HepG2 (cell line): Measurements from ENCODE around the gene ZSWIM8. TPM values are rescaled to one million over a fixed set of nuclear protein-coding genes. Genes with fewer than 3 reads are reported as not detected.

Experiments used
- ELF1 ChIP-seq: sonication (generic); formaldehyde crosslinking; IDR thresholded peaks from 2 replicates; pipeline ENCODE4 v1.4.0; 2020; ENCODE audit warnings: missing genetic modification reagents
- FOSL2 ChIP-seq: sonication (generic); formaldehyde crosslinking; IDR thresholded peaks from 2 replicates; pipeline ENCODE4 v1.4.0; 2020; ENCODE audit warnings: missing genetic modification reagents
- FOXA3 ChIP-seq: IDR thresholded peaks from 2 replicates; pipeline ENCODE4 v1.6.1; 2016; ENCODE audit warnings: missing genetic modification reagents, missing compliant biosample characterization
- GLI4 ChIP-seq: sonication (generic); formaldehyde crosslinking; IDR thresholded peaks from 2 replicates; pipeline ENCODE4 v1.5.1; 2020; ENCODE audit warnings: missing genetic modification reagents, mild to moderate bottlenecking, moderate library complexity, borderline replicate concordance
- KAT2B ChIP-seq: fragments of 150-350 bp; IDR thresholded peaks from 2 replicates; pipeline ENCODE4 v1.6.1; 2014; ENCODE audit warnings: low read depth, low read length, borderline replicate concordance
- MZF1 ChIP-seq: sonication (generic); formaldehyde crosslinking; IDR thresholded peaks from 2 replicates; pipeline ENCODE4 v1.8.1; 2023; ENCODE audit warnings: mild to moderate bottlenecking, missing genetic modification reagents, borderline replicate concordance
- NFATC3 ChIP-seq: sonication (generic); formaldehyde crosslinking; IDR thresholded peaks from 2 replicates; pipeline ENCODE4 v1.5.1; 2020; ENCODE audit warnings: mild to moderate bottlenecking, missing genetic modification reagents
- PHF21A ChIP-seq: sonication (generic); formaldehyde crosslinking; IDR thresholded peaks from 2 replicates; pipeline ENCODE4 v1.5.0; 2020; ENCODE audit warnings: mild to moderate bottlenecking, missing genetic modification reagents
- PITX1 ChIP-seq: sonication (generic); formaldehyde crosslinking; IDR thresholded peaks from 2 replicates; pipeline ENCODE4 v1.5.1; 2020; ENCODE audit warnings: mild to moderate bottlenecking, missing genetic modification reagents
- SALL2 ChIP-seq: sonication (generic); formaldehyde crosslinking; IDR thresholded peaks from 2 replicates; pipeline ENCODE4 v1.8.1; 2023; ENCODE audit warnings: mild to moderate bottlenecking, missing genetic modification reagents, inconsistent platforms
- SNAPC2 ChIP-seq: sonication (generic); formaldehyde crosslinking; IDR thresholded peaks from 2 replicates; pipeline ENCODE4 v1.8.1; 2022; ENCODE audit warnings: mild to moderate bottlenecking, missing genetic modification reagents
- ZBTB7A ChIP-seq: sonication (generic); formaldehyde crosslinking; IDR thresholded peaks from 2 replicates; pipeline ENCODE4 v1.8.0; 2022; ENCODE audit warnings: mild to moderate bottlenecking, missing genetic modification reagents
- ZFP41 ChIP-seq: sonication (generic); formaldehyde crosslinking; IDR thresholded peaks from 2 replicates; pipeline ENCODE4 v1.4.0; 2020; ENCODE audit warnings: mild to moderate bottlenecking, missing genetic modification reagents, borderline replicate concordance
- ZKSCAN8 ChIP-seq: IDR thresholded peaks from 2 replicates; pipeline ENCODE4 v1.6.1; 2016; ENCODE audit warnings: borderline replicate concordance, missing genetic modification reagents, missing compliant biosample characterization
- ZNF143 ChIP-seq: sonication (generic); formaldehyde crosslinking; IDR thresholded peaks from 2 replicates; pipeline ENCODE4 v1.4.0; 2020; ENCODE audit warnings: missing genetic modification reagents
- ZNF329 ChIP-seq: sonication (generic); formaldehyde crosslinking; IDR thresholded peaks from 2 replicates; pipeline ENCODE4 v1.9.0; 2021; ENCODE audit warnings: low read depth, mild to moderate bottlenecking, missing genetic modification reagents
- ZNF576 ChIP-seq: sonication (generic); formaldehyde crosslinking; IDR thresholded peaks from 2 replicates; pipeline ENCODE4 v1.4.0; 2020; ENCODE audit warnings: mild to moderate bottlenecking, missing genetic modification reagents
- ZSCAN22 ChIP-seq: sonication (generic); formaldehyde crosslinking; IDR thresholded peaks from 2 replicates; pipeline ENCODE4 v1.4.0; 2020; ENCODE audit warnings: mild to moderate bottlenecking, missing genetic modification reagents
- ZSCAN25 ChIP-seq: sonication (generic); formaldehyde crosslinking; IDR thresholded peaks from 2 replicates; pipeline ENCODE4 v1.8.0; 2022; ENCODE audit warnings: mild to moderate bottlenecking, missing genetic modification reagents
- polyA plus RNA-seq, 8 experiments: library from polyadenylated mRNA; depleted of rRNA in 3 of 8; stranded (reverse) in 7 of 8; unstranded in 1 of 8; fragments of >200 nt; fragmentation: Illumina TruSeq in 4 of 8; extraction: Trizol in 4 of 8; gene quantifications; 2 replicates each; pipeline versions ENCODE4 v1.2.1 to v1.2.3, GENCODE V29; 2011 to 2016; ENCODE audit warnings: low read depth in 4 of 8, missing spikeins in 1 of 8, mixed read lengths in 1 of 8; ENCODE audit not compliant: insufficient read depth in 1 of 8
- total RNA-seq, 5 experiments: library from RNA; depleted of rRNA; stranded (reverse); fragments of >200 nt; fragmentation: Illumina TruSeq; extraction: Trizol; gene quantifications; 2 replicates each; pipeline ENCODE4 v1.2.3, GENCODE V29; 2016; ENCODE audit warnings: low read depth in 1 of 5
- TF ChIP-seq, protein P1 (sequence below): sonication (generic); formaldehyde crosslinking; IDR thresholded peaks from 2 replicates; pipeline ENCODE4 v1.9.0; 2021; ENCODE audit warnings: missing genetic modification reagents, borderline replicate concordance
- TF ChIP-seq, protein P2 (sequence below): IDR thresholded peaks from 2 replicates; pipeline ENCODE4 v1.6.1; 2012; ENCODE audit warnings: inconsistent platforms
- TF ChIP-seq, protein P3 (sequence below): sonication (generic); formaldehyde crosslinking; IDR thresholded peaks from 2 replicates; pipeline ENCODE4 v1.4.0; 2020; ENCODE audit warnings: mild to moderate bottlenecking, missing genetic modification reagents
- TF ChIP-seq, protein P4 (sequence below): sonication (generic); formaldehyde crosslinking; IDR thresholded peaks from 2 replicates; pipeline ENCODE4 v1.8.1; 2023; ENCODE audit warnings: missing genetic modification reagents, inconsistent platforms, borderline replicate concordance

The ZSWIM8 gene
- total and polyA plus RNA-seq, 2 of the 13 experiments (the other 11 are each of a cell fraction or from before 2014, with no cell fraction given), result 39.9 to 98.2 TPM

DNA sequence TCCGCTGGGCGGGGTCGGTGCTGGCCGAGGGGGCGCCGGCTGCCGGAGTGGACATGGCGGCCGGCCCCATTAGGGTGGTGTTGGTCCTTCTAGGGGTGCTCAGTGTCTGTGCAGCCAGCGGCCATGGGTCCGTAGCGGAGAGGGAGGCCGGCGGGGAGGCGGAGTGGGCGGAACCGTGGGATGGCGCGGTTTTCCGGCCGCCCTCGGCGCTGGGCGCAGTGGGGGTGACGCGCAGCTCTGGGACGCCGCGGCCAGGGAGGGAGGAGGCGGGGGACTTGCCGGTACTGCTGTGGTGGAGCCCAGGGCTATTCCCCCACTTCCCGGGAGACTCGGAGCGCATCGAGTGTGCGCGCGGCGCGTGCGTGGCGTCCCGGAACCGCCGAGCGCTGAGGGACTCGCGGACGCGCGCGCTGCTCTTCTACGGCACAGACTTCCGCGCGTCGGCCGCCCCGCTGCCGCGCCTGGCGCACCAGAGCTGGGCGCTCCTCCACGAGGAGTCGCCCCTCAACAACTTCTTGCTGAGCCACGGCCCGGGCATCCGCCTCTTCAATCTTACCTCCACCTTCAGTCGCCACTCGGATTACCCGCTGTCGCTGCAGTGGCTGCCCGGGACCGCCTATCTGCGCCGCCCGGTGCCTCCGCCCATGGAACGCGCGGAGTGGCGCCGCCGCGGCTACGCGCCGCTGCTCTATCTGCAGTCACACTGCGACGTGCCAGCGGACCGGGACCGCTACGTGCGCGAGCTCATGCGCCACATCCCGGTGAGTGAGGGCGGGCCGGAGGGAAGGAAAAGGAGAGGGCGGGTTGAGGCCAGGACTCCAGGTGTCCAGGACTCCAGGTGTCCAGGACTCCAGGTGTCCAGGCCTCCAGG lies 12.9 kb upstream of the ZSWIM8 start (continued):
- TF ChIP-seq SALL2 (CRISPR knock-in tag), result peak; percentile 68
- TF ChIP-seq GLI4 (CRISPR knock-in tag), result no peak
- TF ChIP-seq SNAPC2, result 0 out of 2 replicates have a peak, but pooled peaks have one; percentile 12
- 0 out of 2 replicates have a peak, but pooled peaks have one; percentile 8 for TF ChIP-seq ZNF143 (CRISPR knock-in tag)
- TF ChIP-seq, protein P1, sequence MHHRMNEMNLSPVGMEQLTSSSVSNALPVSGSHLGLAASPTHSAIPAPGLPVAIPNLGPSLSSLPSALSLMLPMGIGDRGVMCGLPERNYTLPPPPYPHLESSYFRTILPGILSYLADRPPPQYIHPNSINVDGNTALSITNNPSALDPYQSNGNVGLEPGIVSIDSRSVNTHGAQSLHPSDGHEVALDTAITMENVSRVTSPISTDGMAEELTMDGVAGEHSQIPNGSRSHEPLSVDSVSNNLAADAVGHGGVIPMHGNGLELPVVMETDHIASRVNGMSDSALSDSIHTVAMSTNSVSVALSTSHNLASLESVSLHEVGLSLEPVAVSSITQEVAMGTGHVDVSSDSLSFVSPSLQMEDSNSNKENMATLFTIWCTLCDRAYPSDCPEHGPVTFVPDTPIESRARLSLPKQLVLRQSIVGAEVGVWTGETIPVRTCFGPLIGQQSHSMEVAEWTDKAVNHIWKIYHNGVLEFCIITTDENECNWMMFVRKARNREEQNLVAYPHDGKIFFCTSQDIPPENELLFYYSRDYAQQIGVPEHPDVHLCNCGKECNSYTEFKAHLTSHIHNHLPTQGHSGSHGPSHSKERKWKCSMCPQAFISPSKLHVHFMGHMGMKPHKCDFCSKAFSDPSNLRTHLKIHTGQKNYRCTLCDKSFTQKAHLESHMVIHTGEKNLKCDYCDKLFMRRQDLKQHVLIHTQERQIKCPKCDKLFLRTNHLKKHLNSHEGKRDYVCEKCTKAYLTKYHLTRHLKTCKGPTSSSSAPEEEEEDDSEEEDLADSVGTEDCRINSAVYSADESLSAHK, result peak; percentile 31; the same call in 1 of the 2 replicates
- TF ChIP-seq, protein P2, sequence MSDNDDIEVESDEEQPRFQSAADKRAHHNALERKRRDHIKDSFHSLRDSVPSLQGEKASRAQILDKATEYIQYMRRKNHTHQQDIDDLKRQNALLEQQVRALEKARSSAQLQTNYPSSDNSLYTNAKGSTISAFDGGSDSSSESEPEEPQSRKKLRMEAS, result peak; percentile 70
- 0 out of 2 replicates have a peak, but pooled peaks have one; percentile 25 for TF ChIP-seq ZSCAN25 (CRISPR knock-in tag)
- 0 out of 2 replicates have a peak, but pooled peaks have one; percentile 10 for TF ChIP-seq FOSL2
- TF ChIP-seq ZBTB7A (CRISPR knock-in tag), result no peak
- TF ChIP-seq MZF1 (CRISPR knock-in tag), result no peak
- 0 out of 2 replicates have a peak, but pooled peaks have one; percentile 7 for TF ChIP-seq PITX1 (CRISPR knock-in tag)
- peak; percentile 71 for TF ChIP-seq PHF21A (CRISPR knock-in tag)
- TF ChIP-seq ZKSCAN8 (CRISPR knock-in tag), result no peak
- TF ChIP-seq NFATC3 (CRISPR knock-in tag), result 0 out of 2 replicates have a peak, but pooled peaks have one; percentile 42
- TF ChIP-seq, protein P3, sequence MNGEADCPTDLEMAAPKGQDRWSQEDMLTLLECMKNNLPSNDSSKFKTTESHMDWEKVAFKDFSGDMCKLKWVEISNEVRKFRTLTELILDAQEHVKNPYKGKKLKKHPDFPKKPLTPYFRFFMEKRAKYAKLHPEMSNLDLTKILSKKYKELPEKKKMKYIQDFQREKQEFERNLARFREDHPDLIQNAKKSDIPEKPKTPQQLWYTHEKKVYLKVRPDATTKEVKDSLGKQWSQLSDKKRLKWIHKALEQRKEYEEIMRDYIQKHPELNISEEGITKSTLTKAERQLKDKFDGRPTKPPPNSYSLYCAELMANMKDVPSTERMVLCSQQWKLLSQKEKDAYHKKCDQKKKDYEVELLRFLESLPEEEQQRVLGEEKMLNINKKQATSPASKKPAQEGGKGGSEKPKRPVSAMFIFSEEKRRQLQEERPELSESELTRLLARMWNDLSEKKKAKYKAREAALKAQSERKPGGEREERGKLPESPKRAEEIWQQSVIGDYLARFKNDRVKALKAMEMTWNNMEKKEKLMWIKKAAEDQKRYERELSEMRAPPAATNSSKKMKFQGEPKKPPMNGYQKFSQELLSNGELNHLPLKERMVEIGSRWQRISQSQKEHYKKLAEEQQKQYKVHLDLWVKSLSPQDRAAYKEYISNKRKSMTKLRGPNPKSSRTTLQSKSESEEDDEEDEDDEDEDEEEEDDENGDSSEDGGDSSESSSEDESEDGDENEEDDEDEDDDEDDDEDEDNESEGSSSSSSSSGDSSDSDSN (CRISPR knock-in tag), result peak; percentile 80
- peak; percentile 46; the same call in 1 of the 2 replicates for TF ChIP-seq ELF1 (CRISPR knock-in tag)
- no peak for TF ChIP-seq ZSCAN22 (CRISPR knock-in tag)
- TF ChIP-seq, protein P4, sequence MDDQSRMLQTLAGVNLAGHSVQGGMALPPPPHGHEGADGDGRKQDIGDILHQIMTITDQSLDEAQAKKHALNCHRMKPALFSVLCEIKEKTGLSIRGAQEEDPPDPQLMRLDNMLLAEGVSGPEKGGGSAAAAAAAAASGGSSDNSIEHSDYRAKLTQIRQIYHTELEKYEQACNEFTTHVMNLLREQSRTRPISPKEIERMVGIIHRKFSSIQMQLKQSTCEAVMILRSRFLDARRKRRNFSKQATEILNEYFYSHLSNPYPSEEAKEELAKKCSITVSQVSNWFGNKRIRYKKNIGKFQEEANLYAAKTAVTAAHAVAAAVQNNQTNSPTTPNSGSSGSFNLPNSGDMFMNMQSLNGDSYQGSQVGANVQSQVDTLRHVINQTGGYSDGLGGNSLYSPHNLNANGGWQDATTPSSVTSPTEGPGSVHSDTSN (CRISPR knock-in tag), result 0 out of 2 replicates have a peak, but pooled peaks have one; percentile 47
- peak; percentile 73 for TF ChIP-seq ZNF329
- TF ChIP-seq ZFP41 (CRISPR knock-in tag), result no peak
- TF ChIP-seq FOXA3 (CRISPR knock-in tag), result no peak
- no peak for TF ChIP-seq ZNF576
- TF ChIP-seq KAT2B, result no peak
